ENCODE results near the gene FAM72B.
"Not testable (repeated sequence)": the region's sequence is repeated elsewhere in the genome, so short reads cannot be mapped to it uniquely, and the experiment has no call there.

GRCh38 chr1:121208375-121208774 lies 24.2 kb upstream of the FAM72B start:
- TF ChIP-seq CTCF (IDR thresholded peaks at IDR 0.05; ENCODE audit: insufficient read depth, low read length); REST (IDR thresholded peaks at IDR 0.05; ENCODE audit: insufficient replicate concordance, low read depth); GABPA (IDR thresholded peaks at IDR 0.05; ENCODE audit: low read depth); POLR2AphosphoS5 (IDR thresholded peaks at IDR 0.05; ENCODE audit: low read depth); SPI1 (IDR thresholded peaks at IDR 0.05; ENCODE audit: borderline replicate concordance, low read depth): not testable (repeated sequence)
